Measurements from ENCODE around the gene KIF20B.
A peak's percentile ranks its signal among the peaks of the same experiment; 100 is the strongest.

The KIF20B gene

DNA sequence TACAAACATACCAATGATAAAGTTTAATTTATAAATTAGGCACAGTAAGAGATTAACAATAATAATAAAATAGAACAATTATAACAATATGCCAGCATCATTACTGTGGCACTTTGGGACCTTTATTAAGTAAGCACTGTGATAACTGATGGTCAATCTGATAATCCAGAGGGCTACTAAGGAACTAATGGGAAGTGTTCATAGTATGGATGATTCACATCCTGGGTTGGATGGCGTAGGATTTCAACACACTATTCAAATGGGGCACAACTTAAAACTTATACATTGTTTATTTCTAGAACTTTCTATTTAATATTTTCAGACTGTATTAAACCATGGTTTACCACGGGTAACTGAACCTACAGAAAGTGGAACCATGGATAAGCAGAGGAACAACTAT is 90.8 kb downstream of the KIF20B start:
- TF ChIP-seq CTCF (conservative IDR thresholded peaks at IDR 0.05; ENCODE audit: low read length), result no peak
- no peak overlapping the region for H3K4me3 ChIP-seq (ENCODE audit: low read length)

GRCh38 chr10:89793649-89794254 is 92.4 kb downstream of the KIF20B start:
- no peak overlapping the region for H3K4me3 ChIP-seq (ENCODE audit: low read length)
- peak; percentile 72 for DNase-seq (ENCODE audit: low read depth)
- peak; percentile 91 for TF ChIP-seq CTCF (conservative IDR thresholded peaks at IDR 0.05; ENCODE audit: low read length)

More for the DNA sequence above, 90.8 kb downstream of the KIF20B start:
- no peak for DNase-seq (ENCODE audit: low read depth)

GRCh38 chr10:89795840-89796239 is 94.5 kb downstream of the KIF20B start:
- DNase-seq (ENCODE audit: low read depth), result no peak
- no peak overlapping the region for H3K4me3 ChIP-seq (ENCODE audit: low read length)
- no peak for TF ChIP-seq CTCF (conservative IDR thresholded peaks at IDR 0.05; ENCODE audit: low read length)

DNA sequence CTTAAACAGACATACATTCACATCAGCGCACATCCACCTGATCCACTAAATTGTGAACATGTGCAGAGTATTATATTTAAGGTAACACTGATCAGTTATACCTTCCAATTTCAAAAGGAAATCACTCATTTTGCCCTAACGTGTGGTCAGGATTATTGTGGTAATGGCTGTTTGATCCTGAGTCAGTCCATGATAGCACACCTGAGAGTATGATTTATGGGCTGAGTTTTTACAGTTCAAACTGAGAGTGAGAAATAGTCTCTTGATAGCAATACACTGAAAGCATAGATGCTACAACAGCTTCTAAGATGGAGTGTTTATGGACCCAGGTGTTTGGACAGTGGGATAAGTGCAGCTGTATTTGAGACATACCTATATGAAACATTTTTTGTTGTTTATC is 96.7 kb downstream of the KIF20B start:
- no peak overlapping the region for H3K4me3 ChIP-seq (ENCODE audit: low read length)
- no peak for TF ChIP-seq CTCF (conservative IDR thresholded peaks at IDR 0.05; ENCODE audit: low read length)
- no peak for DNase-seq (ENCODE audit: low read depth)

DNA sequence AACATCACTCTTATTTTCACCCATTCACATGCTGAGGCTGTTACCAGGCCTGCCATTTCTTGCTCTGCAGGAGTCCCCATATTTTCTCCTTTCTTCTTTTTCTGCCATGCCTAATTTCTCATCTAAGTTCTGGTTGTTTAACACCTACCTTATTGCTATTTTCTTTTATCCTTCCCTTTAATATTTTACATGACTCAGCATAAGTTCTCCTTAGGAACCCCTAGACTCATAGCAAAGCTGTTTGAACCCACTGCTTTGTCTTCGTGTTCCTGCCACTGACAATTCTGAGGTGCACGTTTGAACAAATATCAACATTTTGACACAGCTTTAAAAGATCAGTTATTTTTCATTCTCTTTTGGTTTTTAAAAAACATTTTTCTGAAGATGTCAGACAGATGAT is 98.2 kb downstream of the KIF20B start:
- TF ChIP-seq CTCF (conservative IDR thresholded peaks at IDR 0.05; ENCODE audit: low read length), result no peak
- no peak overlapping the region for H3K4me3 ChIP-seq (ENCODE audit: low read length)
- no peak for DNase-seq (ENCODE audit: low read depth)

DNA sequence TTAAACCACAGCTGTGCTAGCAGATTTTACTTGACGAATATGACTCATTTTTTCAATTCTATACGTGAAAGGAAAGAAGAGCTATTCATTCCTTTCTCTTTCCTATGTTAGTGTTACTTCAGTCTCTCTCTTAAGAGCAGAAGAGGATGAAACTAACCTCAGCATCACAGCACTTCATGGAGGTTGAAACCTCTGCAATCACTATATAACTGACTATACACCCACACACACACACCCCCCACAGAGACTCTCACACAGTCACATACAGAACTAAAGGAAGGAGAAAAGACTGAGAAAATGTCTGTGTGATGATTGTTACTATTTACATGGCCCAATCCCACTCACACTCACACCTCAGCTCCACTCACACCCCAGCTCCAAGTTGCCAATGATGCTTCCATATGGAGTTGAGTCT is 104.2 kb downstream of the KIF20B start:
- H3K4me3 ChIP-seq (ENCODE audit: low read length), result no peak overlapping the region
- TF ChIP-seq CTCF (conservative IDR thresholded peaks at IDR 0.05; ENCODE audit: low read length), result no peak
- DNase-seq (ENCODE audit: low read depth), result no peak

- no peak for DNase-seq (ENCODE audit: low read depth)
- TF ChIP-seq CTCF (conservative IDR thresholded peaks at IDR 0.05; ENCODE audit: low read length), result no peak
- H3K4me3 ChIP-seq (ENCODE audit: low read length), result no peak overlapping the region
These were observed 107.5 kb downstream of the KIF20B start for GRCh38 chr10:89808842-89809241.
